Mucosa of descending colon (tissue), 3 donors: ENCODE measurements around the gene CD209. TPM values are rescaled to one million over a fixed set of nuclear protein-coding genes. Genes with fewer than 3 reads are reported as not detected.
A peak's percentile ranks its signal among the peaks of the same experiment; 100 is the strongest.

Experiments used
- ATAC-seq: fragments of 200-7000 bp; cut with Tn5 transposase; one replicate; pipeline ENCODE4 v1.9.1; 2020; ENCODE audit warnings: mild to moderate bottlenecking, moderate library complexity
- DNase-seq, 3 donors: peaks; one replicate each; pipeline ENCODE4 v3.0.0-alpha.2; 2020
- H3K36me3 ChIP-seq: fragments of 200-600 bp; one replicate; pipeline ENCODE4 v1.8.0; 2021; ENCODE audit warnings: low read depth, mild to moderate bottlenecking
- H3K4me1 ChIP-seq: fragments of 200-600 bp; one replicate; pipeline ENCODE4 v1.8.0; 2021; ENCODE audit warnings: low read depth, mild to moderate bottlenecking
- H3K4me3 ChIP-seq: fragments of 200-600 bp; one replicate; pipeline ENCODE4 v1.8.0; 2021; ENCODE audit warnings: mild to moderate bottlenecking
- H3K9me3 ChIP-seq: fragments of 200-600 bp; one replicate; pipeline ENCODE4 v1.8.0; 2021; ENCODE audit warnings: mild to moderate bottlenecking
- CTCF ChIP-seq: fragments of 200-600 bp; IDR thresholded peaks from one replicate; pipeline ENCODE4 v1.8.0; 2022; ENCODE audit warnings: antibody characterized with exemption, mild to moderate bottlenecking
- intact Hi-C, 2 donors: fragments of 100-400 bp; cut with DNase I in 1 of 2; cut with micrococcal nuclease in 1 of 2; formaldehyde crosslinking; loops; one replicate each; pipeline versions ENCODE4 v1.11.0 to v1.11.1; 2022; cut with DNase I, micrococcal nuclease
- total RNA-seq, 3 donors: library from RNA; stranded (reverse); fragmentation: NEBNext Ultra II Directional in 2 of 3; extraction: Animal tissue kit (Norgen Biotek cat#: 25700) in 2 of 3; gene quantifications; one replicate each; pipeline versions ENCODE4 v1.2.1 to v1.2.4, GENCODE V29; 2021 to 2023
- donor health status: DM: no; HTN: no; CAD: no; lungs with moderate emphysema.
- donor health status: DM: no; HTN: no; CAD: no.
- donor health status: DM: no; HTN: yes; CAD: no.

CD209 gene
- total RNA-seq, 3 donors from 2014 or later = 4.1 to 17.7 (median 17.2) TPM

GRCh38 chr19:7778081-7778480 is 30.7 kb upstream of the CD209 start:
- ATAC-seq (peak; percentile 23), DNase-seq (no peak)
- H3K4me3 ChIP-seq = no peak overlapping the region
- H3K4me1 ChIP-seq = no peaks in the 10 kb centered on the region
- intact Hi-C loops = no loop called here
- H3K9me3 ChIP-seq = no peaks in the 10 kb centered on the region
- H3K36me3 ChIP-seq = no peaks in the 10 kb centered on the region
- TF ChIP-seq CTCF = no peak

- intact Hi-C loops = no loop called here
- no peaks in the 10 kb centered on the region for H3K9me3 ChIP-seq
- DNase-seq (no peak), ATAC-seq (no peak)
- H3K4me1 ChIP-seq = no peaks in the 10 kb centered on the region
- no peak for TF ChIP-seq CTCF
- H3K36me3 ChIP-seq = no peaks in the 10 kb centered on the region
- H3K4me3 ChIP-seq = no peak overlapping the region
Measured at GRCh38 chr19:7775761-7776160, 28.4 kb upstream of the CD209 start.

GRCh38 chr19:7773841-7774240 is 26.5 kb upstream of the CD209 start:
- Histone ChIP-seq H3K4me3 (no peak overlapping the region), H3K36me3 (no peaks in the 10 kb centered on the region), H3K9me3 (no peaks in the 10 kb centered on the region), H3K4me1 (no peaks in the 10 kb centered on the region)
- TF ChIP-seq CTCF = no peak
- intact Hi-C loops = no loop called here
- no peak for DNase-seq
- no peak for ATAC-seq

- no peak for TF ChIP-seq CTCF
- no peak for DNase-seq
- Histone ChIP-seq H3K4me3 (no peak overlapping the region), H3K4me1 (no peaks in the 10 kb centered on the region), H3K36me3 (no peaks in the 10 kb centered on the region), H3K9me3 (no peaks in the 10 kb centered on the region)
- peak; percentile 46 for ATAC-seq
- intact Hi-C loops = no loop called here
Measured at GRCh38 chr19:7772752-7773291, 25.5 kb upstream of the CD209 start.

GRCh38 chr19:7771072-7771471 is 23.7 kb upstream of the CD209 start:
- Histone ChIP-seq H3K4me3 (no peak overlapping the region), H3K36me3 (no peaks in the 10 kb centered on the region), H3K4me1 (no peaks in the 10 kb centered on the region), H3K9me3 (no peaks in the 10 kb centered on the region)
- DNase-seq (no peak), ATAC-seq (no peak)
- no peak for TF ChIP-seq CTCF
- intact Hi-C loops = no loop called here

GRCh38 chr19:7769171-7769570 is 21.8 kb upstream of the CD209 start:
- Histone ChIP-seq H3K4me3 (no peak overlapping the region), H3K36me3 (no peaks in the 10 kb centered on the region), H3K4me1 (no peaks in the 10 kb centered on the region), H3K9me3 (no peaks in the 10 kb centered on the region)
- ATAC-seq = no peak
- intact Hi-C loops = loop anchor here in 1 of 2 donors (2.0 kb wide), 1 partner anchor 36 kb away; no protein-coding TSS in a partner anchor
- no peak for TF ChIP-seq CTCF
- DNase-seq = no peak
